ENCODE measurements around the gene GEMIN7.
"Not testable (repeated sequence)": the region's sequence is repeated elsewhere in the genome, so short reads cannot be mapped to it uniquely, and the experiment has no call there.

Gene GEMIN7

DNA sequence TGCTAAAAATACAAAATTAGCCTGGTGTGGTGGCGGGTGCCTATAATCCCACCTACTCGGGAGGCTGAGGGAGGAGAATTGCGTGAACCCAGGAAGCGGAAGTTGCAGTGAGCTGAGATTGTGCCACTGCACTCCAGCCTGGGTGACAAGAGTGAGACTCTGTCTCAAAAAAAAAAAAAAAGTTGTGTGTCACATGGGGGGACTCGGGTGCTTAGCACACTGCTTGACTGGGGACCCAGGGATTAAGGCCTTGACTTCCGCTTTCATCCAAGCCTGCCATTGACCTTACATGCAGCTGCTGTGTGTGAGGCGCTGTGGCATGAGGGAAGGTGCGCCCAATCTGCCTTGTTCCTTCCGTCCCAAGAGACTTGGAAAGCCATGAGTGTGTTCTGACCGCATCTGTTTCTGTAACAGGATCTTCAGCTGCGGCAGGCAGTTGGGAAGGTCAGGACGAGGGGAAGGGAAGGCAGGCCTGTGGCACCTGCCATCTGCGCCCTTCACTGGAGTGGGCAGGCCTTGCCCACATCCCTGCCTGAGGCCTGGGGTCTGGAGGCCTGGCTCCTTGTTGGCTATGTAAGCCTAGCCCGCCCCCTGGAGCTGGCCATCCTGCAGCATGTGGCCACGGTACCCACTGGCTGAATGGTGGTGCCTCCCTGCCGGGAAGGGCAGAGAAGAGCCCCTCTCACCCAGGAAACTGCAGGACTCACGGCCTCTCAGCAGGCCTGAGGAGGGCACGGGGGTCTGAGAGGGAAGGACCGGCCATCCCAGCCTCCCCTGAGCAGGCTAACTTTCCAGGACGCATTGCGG is 37.0 kb downstream of the GEMIN7 start:
- H3K4me3 ChIP-seq = no peak overlapping the region
- no peaks in the 10 kb centered on the region for H3K4me1 ChIP-seq
- H3K36me3 ChIP-seq (replicated peaks) = no peaks in the 10 kb centered on the region
- H3K27me3 ChIP-seq (ENCODE audit: low read depth) = no peaks in the 10 kb centered on the region
- no peak for DNase-seq (ENCODE audit: low spot score in 2 of 2)
- in situ Hi-C loops (cut with MboI; ENCODE audit: low sequenced_read_pairs) = no loop called here
- H3K9me3 ChIP-seq = no peaks in the 10 kb centered on the region

GRCh38 chr19:45117167-45117594 is 38.1 kb downstream of the GEMIN7 start:
- Histone ChIP-seq H3K27me3 (ENCODE audit: low read depth) (no peaks in the 10 kb centered on the region), H3K9me3 (no peaks in the 10 kb centered on the region), H3K4me1 (no peaks in the 10 kb centered on the region), H3K4me3 (no peak overlapping the region), H3K36me3 (replicated peaks) (no peaks in the 10 kb centered on the region)
- in situ Hi-C loops (cut with MboI; ENCODE audit: low sequenced_read_pairs) = no loop called here
- DNase-seq (ENCODE audit: low spot score in 2 of 2) = peak in 1 of 2 experiments; percentile 36

- no peaks in the 10 kb centered on the region for H3K9me3 ChIP-seq
- DNase-seq (ENCODE audit: low spot score in 2 of 2) = no peak
- H3K27me3 ChIP-seq (ENCODE audit: low read depth) = no peaks in the 10 kb centered on the region
- H3K36me3 ChIP-seq (replicated peaks) = no peaks in the 10 kb centered on the region
- H3K4me3 ChIP-seq = no peak overlapping the region
- in situ Hi-C loops (cut with MboI; ENCODE audit: low sequenced_read_pairs) = no loop called here
- H3K4me1 ChIP-seq = no peaks in the 10 kb centered on the region
Observed at GRCh38 chr19:45117671-45118070, 38.6 kb downstream of the GEMIN7 start.

DNA sequence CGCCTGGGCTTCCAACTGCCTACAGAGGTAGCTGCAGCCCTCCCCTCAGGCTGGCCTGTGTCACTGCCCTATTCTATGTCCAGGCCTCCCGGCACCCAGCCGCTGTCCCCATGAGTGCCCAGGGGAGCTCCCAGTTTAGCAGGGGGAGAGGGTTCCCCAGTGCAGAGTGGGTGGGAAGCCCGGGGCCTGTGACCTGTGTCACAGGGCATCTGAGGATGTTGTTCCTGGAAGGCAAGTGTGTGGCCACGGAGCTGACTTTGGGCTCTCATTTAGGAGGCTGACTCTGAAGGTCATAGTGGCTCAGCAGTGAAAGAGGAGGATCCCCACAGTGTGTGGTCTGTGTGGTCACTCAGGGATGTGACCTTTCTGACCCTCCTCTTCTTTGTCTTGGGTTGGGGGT is 39.0 kb downstream of the GEMIN7 start:
- Histone ChIP-seq H3K4me1 (peaks cover 1% of the 10 kb centered on the region; the same call in 1 of the 2 replicates), H3K36me3 (replicated peaks) (no peaks in the 10 kb centered on the region), H3K27me3 (ENCODE audit: low read depth) (no peaks in the 10 kb centered on the region), H3K9me3 (no peaks in the 10 kb centered on the region), H3K4me3 (no peak overlapping the region)
- in situ Hi-C loops (cut with MboI; ENCODE audit: low sequenced_read_pairs) = no loop called here
- DNase-seq (ENCODE audit: low spot score in 2 of 2) = no peak

- H3K9me3 ChIP-seq; H3K4me3 ChIP-seq; H3K27me3 ChIP-seq (ENCODE audit: low read depth); H3K36me3 ChIP-seq (replicated peaks); H3K4me1 ChIP-seq; DNase-seq (ENCODE audit: low spot score in 2 of 2); in situ Hi-C loops (cut with MboI; ENCODE audit: low sequenced_read_pairs): not testable (repeated sequence)
Observed at GRCh38 chr19:45118591-45119355, 39.7 kb downstream of the GEMIN7 start.

DNA sequence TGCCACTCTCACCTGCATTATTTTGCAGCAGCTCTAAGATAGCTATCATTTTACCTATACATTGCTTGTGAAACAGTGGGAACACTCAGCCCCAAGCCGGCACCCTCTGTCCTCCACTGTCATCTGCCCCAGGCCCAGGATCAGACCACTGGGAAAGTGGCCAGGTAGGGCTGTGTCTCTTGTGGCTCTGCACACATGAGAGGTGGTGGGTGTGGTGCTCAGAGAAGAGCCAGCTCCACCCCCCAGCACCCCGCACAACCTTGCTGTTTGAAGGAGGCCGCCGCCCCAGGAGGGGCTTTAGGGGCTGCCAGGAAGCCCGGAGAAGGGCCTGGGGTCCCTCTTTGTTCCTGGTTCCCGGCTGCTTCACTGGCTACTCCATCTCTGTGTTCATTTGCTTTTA is 40.5 kb downstream of the GEMIN7 start:
- in situ Hi-C loops (cut with MboI; ENCODE audit: low sequenced_read_pairs) = no loop called here
- DNase-seq (ENCODE audit: low spot score in 2 of 2) = no peak
- H3K27me3 ChIP-seq (ENCODE audit: low read depth) = no peaks in the 10 kb centered on the region
- peaks cover 6% of the 10 kb centered on the region for H3K4me1 ChIP-seq
- H3K36me3 ChIP-seq (replicated peaks) = no peaks in the 10 kb centered on the region
- no peaks in the 10 kb centered on the region for H3K9me3 ChIP-seq
- no peak overlapping the region for H3K4me3 ChIP-seq

DNA sequence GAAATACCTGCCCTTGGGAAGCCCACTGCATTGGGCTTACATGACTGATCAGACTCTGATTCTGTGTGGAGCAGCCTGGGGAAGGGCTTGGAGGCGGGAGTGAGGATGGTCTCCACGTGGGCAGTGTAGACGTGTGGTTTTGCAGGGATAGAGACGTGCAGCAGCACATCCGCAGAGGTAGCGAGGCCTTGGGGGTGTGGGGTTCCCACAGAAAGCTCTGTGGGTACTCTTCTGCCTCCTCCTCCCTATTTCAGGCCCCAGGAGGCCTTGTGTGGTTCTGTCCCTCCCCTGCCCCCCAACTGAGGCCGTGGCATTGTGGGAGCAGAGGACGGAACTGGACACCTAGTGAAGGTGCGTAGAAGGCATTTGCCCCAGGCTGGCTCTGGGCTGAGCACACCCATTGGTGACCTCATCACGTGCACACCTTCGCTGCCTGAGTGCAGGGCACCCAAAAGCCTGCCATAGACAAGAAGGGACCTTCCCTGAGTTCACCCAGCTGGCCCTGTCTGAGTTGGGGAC is 42.8 kb downstream of the GEMIN7 start:
- DNase-seq (ENCODE audit: low spot score in 2 of 2) = no peak
- in situ Hi-C loops (cut with MboI; ENCODE audit: low sequenced_read_pairs) = no loop called here
- H3K36me3 ChIP-seq (replicated peaks) = no peaks in the 10 kb centered on the region
- H3K4me1 ChIP-seq = peaks cover 6% of the 10 kb centered on the region
- no peaks in the 10 kb centered on the region for H3K27me3 ChIP-seq (ENCODE audit: low read depth)
- H3K4me3 ChIP-seq = no peak overlapping the region
- H3K9me3 ChIP-seq = no peaks in the 10 kb centered on the region

DNA sequence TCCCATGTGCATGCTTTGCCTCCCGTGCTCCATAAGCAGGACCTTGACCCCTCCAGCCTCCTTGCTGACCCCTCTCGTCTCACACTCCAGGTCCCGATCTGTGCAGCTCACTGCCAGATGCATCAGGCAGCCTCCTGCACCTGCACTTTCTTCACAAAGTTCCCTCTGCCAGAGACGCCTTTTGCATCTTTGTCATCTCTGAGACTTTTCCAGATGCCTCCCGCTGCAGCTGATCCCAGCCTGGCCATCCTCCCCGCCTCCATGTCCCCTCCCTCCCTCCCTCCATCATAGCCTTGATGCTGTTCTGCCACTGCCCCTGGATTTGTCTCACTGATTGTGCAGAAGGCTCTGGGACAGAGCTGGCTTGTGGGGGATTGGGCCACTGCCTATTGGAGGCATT is 43.8 kb downstream of the GEMIN7 start:
- no peak for DNase-seq (ENCODE audit: low spot score in 2 of 2)
- H3K4me3 ChIP-seq = no peak overlapping the region
- no peaks in the 10 kb centered on the region for H3K27me3 ChIP-seq (ENCODE audit: low read depth)
- no peaks in the 10 kb centered on the region for H3K36me3 ChIP-seq (replicated peaks)
- peaks cover 6% of the 10 kb centered on the region for H3K4me1 ChIP-seq
- in situ Hi-C loops (cut with MboI; ENCODE audit: low sequenced_read_pairs) = no loop called here
- H3K9me3 ChIP-seq = no peaks in the 10 kb centered on the region

- Histone ChIP-seq H3K4me1 (peaks cover 6% of the 10 kb centered on the region), H3K9me3 (no peaks in the 10 kb centered on the region), H3K4me3 (no peak overlapping the region), H3K27me3 (ENCODE audit: low read depth) (no peaks in the 10 kb centered on the region), H3K36me3 (replicated peaks) (no peaks in the 10 kb centered on the region)
- DNase-seq (ENCODE audit: low spot score in 2 of 2) = peak; percentile 40 to 78
- in situ Hi-C loops (cut with MboI; ENCODE audit: low sequenced_read_pairs) = no loop called here
Observed at GRCh38 chr19:45123440-45123850, 44.4 kb downstream of the GEMIN7 start.

GRCh38 chr19:45124021-45124420 is 45.0 kb downstream of the GEMIN7 start:
- H3K36me3 ChIP-seq (replicated peaks) = no peaks in the 10 kb centered on the region
- H3K27me3 ChIP-seq (ENCODE audit: low read depth) = no peaks in the 10 kb centered on the region
- no peaks in the 10 kb centered on the region for H3K9me3 ChIP-seq
- no peak overlapping the region for H3K4me3 ChIP-seq
- in situ Hi-C loops (cut with MboI; ENCODE audit: low sequenced_read_pairs) = no loop called here
- peaks cover 6% of the 10 kb centered on the region for H3K4me1 ChIP-seq
- DNase-seq (ENCODE audit: low spot score in 2 of 2) = no peak

- no peaks in the 10 kb centered on the region for H3K9me3 ChIP-seq
- H3K4me1 ChIP-seq = peaks cover 6% of the 10 kb centered on the region
- in situ Hi-C loops (cut with MboI; ENCODE audit: low sequenced_read_pairs) = no loop called here
Observed at GRCh38 chr19:45125360-45125759, 46.3 kb downstream of the GEMIN7 start.

GRCh38 chr19:45125975-45126493 is 47.0 kb downstream of the GEMIN7 start:
- DNase-seq (ENCODE audit: low spot score in 2 of 2) = peak; percentile 45 to 84
- no peaks in the 10 kb centered on the region for H3K9me3 ChIP-seq
- in situ Hi-C loops (cut with MboI; ENCODE audit: low sequenced_read_pairs) = no loop called here

More at GRCh38 chr19:45125360-45125759, 46.3 kb downstream of the GEMIN7 start:
- Histone ChIP-seq H3K27me3 (ENCODE audit: low read depth) (no peaks in the 10 kb centered on the region), H3K36me3 (replicated peaks) (no peaks in the 10 kb centered on the region), H3K4me3 (no peak overlapping the region)
- DNase-seq (ENCODE audit: low spot score in 2 of 2) = no peak

DNA sequence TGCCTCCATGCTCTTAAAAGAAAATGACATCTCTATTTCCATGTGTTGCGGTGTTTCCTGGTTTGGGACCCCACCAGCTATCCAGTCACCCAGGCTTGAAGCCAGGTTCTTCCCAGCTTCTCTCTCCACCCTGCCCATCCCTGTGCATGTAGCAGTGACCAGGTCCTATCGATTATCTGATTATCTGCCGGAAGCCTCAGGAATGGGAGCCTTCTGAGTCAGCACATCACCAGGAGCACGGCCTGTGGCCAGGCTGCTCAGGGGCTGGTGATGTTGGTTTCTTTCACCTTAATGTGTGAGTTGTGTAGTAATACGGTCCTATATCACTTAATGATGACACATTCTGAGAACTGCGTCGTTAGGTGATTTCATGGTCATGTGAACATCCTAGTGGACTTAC is 47.6 kb downstream of the GEMIN7 start:
- no peaks in the 10 kb centered on the region for H3K9me3 ChIP-seq
- H3K4me3 ChIP-seq = no peak overlapping the region
- no peaks in the 10 kb centered on the region for H3K27me3 ChIP-seq (ENCODE audit: low read depth)
- peaks cover 6% of the 10 kb centered on the region for H3K4me1 ChIP-seq
- H3K36me3 ChIP-seq (replicated peaks) = no peaks in the 10 kb centered on the region
- DNase-seq (ENCODE audit: low spot score in 2 of 2) = no peak
- in situ Hi-C loops (cut with MboI; ENCODE audit: low sequenced_read_pairs) = no loop called here

More at GRCh38 chr19:45125975-45126493, 47.0 kb downstream of the GEMIN7 start:
- Histone ChIP-seq H3K4me1 (peaks cover 6% of the 10 kb centered on the region), H3K27me3 (ENCODE audit: low read depth) (no peaks in the 10 kb centered on the region), H3K36me3 (replicated peaks) (no peaks in the 10 kb centered on the region), H3K4me3 (no peak overlapping the region)

DNA sequence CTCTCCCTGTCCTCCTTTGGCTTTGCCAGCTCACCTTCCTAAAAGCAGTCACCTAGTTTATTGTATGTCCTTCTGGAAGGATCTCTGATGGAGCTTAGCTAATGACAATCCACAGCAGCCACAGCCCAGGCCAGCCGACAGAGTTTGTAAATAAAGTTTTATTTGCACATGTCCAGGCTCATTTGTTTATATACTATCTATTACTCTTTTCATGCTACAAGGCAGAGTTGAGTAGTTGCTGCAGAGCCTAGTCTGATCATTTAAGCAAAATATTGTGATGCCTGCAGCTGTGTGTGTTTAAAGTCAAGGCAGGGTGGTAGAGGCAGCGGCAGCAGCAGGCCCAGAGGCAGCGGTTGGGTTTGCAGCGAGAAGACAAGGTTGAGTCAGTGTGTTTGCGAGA is 49.1 kb downstream of the GEMIN7 start:
- H3K27me3 ChIP-seq (ENCODE audit: low read depth) = no peaks in the 10 kb centered on the region
- no peak overlapping the region for H3K4me3 ChIP-seq
- no peaks in the 10 kb centered on the region for H3K9me3 ChIP-seq
- DNase-seq (ENCODE audit: low spot score in 2 of 2) = no peak
- peaks cover 5% of the 10 kb centered on the region for H3K4me1 ChIP-seq
- no peaks in the 10 kb centered on the region for H3K36me3 ChIP-seq (replicated peaks)
- in situ Hi-C loops (cut with MboI; ENCODE audit: low sequenced_read_pairs) = no loop called here

Data from HAP-1 (cell line).